ENCODE data around the gene RTP3. TPM values are rescaled to one million over a fixed set of nuclear protein-coding genes. Genes with fewer than 3 reads are reported as not detected.
"Not testable (repeated sequence)": the region's sequence is repeated elsewhere in the genome, so short reads cannot be mapped to it uniquely, and the experiment has no call there.

RTP3 gene
- total RNA-seq, 2 donors from 2014 or later, result not detected

DNA sequence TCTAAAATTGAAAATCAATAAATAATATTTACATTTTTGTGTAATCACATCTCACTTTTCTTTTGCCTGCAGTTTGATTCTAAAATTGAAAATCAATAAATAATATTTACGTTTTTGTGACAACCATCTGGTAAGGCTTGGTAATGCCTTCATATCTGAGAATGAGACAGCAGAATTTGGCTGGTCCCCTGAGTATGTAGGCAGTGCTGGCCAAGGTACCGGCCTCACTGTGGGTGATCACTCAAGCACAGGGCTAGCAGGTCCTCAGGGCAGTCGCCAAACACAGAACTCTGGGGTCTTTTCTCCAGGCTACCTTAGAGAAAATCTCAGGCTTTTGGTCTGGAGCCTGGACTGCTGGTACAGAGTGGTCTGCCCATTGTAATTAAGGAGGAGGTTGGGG, 26.2 kb downstream of the RTP3 start:
- ATAC-seq, result no peak
- DNase-seq, result no peak
- H3K4me1 Mint-ChIP-seq, result peaks cover 2% of the 10 kb centered on the region
- no peak overlapping the region for H3K4me3 Mint-ChIP-seq
- H3K36me3 Mint-ChIP-seq (ENCODE audit: low read depth), result no peaks in the 10 kb centered on the region
- H3K27me3 Mint-ChIP-seq, result no peaks in the 10 kb centered on the region
- H3K9me3 ChIP-seq (ENCODE audit: control insufficient read depth, low read length, poor library complexity, severe bottlenecking), result no peaks in the 10 kb centered on the region
- H3K27ac Mint-ChIP-seq, result no peak overlapping the region

DNA sequence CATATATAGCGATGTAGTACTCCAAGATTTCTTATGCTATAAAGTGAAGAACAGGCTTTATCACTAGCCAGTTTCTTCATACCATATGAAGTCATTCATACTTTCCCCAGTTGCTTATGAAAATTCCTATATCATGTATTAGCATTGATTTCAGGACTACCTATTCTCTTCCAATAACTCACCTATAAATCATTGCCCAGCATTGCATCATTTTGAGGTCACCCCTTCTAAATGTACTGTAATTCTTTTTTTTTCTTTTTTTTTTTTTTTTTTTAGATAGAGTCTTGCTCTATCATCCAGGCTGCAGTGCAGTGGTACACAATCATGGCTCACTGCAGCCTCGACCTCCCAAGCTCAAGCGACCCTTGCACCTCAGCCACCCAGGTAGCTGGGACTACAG, 27.1 kb downstream of the RTP3 start:
- Mint-ChIP-seq H3K4me1 (peaks cover 2% of the 10 kb centered on the region), H3K27ac (no peak overlapping the region), H3K4me3 (no peak overlapping the region), H3K36me3 (ENCODE audit: low read depth) (no peaks in the 10 kb centered on the region), H3K27me3 (no peaks in the 10 kb centered on the region)
- DNase-seq (no peak), ATAC-seq (no peak)
- no peaks in the 10 kb centered on the region for H3K9me3 ChIP-seq (ENCODE audit: control insufficient read depth, low read length, poor library complexity, severe bottlenecking)

DNA sequence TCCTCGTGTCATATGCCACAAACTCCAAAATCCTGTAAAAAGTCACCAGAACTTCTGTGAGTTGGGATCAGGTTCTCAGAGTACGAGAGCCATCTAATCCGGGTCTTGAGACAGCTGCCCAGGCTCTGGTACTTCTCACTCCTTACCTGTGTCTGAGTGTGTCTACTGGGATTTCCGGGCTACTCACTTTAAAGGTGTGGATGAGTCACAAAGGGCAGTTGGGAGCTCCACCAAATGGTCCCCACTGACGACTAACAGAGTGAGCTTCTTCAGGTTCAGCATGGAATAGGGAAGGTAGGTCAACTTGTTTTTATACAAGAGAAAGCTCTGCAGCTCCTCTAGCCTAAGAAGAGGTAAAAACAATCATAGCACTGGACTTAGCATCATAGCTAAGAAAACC, 29.5 kb downstream of the RTP3 start:
- no peaks in the 10 kb centered on the region for H3K9me3 ChIP-seq (ENCODE audit: control insufficient read depth, low read length, poor library complexity, severe bottlenecking)
- ATAC-seq (no peak), DNase-seq (no peak)
- Mint-ChIP-seq H3K27ac (no peak overlapping the region), H3K4me1 (peaks cover 2% of the 10 kb centered on the region), H3K27me3 (no peaks in the 10 kb centered on the region), H3K36me3 (ENCODE audit: low read depth) (no peaks in the 10 kb centered on the region), H3K4me3 (no peak overlapping the region)

DNA sequence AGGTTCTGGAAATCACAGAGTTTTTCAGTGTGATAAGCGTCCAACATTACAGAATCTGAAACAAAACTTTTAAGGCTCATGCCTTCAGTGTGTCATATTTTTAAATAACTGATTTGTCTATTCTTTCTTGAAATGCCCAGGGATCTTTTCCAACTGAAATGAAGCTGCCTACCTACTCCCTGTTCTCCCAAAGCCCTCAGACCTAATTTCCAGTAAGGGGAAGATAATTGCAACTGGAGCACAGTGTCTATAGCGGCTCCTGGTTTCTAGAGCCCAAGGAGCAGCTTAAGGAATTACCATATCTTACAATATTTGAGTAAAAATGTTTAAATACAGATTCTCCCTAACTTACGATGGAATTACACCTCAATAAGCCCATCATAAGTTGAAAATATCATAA, 35.3 kb downstream of the RTP3 start:
- ATAC-seq (no peak), DNase-seq (no peak)
- H3K36me3 Mint-ChIP-seq (ENCODE audit: low read depth), result no peaks in the 10 kb centered on the region
- H3K4me3 Mint-ChIP-seq, result no peak overlapping the region
- H3K27ac Mint-ChIP-seq, result no peak overlapping the region
- H3K27me3 Mint-ChIP-seq, result no peaks in the 10 kb centered on the region
- peaks cover 9% of the 10 kb centered on the region for H3K4me1 Mint-ChIP-seq
- H3K9me3 ChIP-seq (ENCODE audit: control insufficient read depth, low read length, poor library complexity, severe bottlenecking), result no peaks in the 10 kb centered on the region

DNA sequence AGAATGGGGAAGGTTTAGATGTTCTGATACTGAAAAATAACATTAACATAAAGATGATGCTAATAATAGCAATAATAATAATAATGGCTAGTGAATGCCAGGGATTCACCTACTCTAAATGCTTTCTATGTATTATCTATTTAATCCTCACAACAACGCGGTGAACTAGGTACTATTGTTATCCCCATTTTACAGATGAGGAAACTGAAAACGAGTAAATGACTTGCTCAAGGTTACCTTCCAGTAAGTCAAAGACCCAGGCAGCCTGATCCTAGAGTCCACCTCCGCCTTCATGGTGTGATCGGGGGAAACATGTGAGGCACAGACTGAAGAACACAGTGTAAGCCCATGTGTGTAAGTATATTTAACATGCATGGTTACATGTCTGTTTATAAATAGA, 38.0 kb downstream of the RTP3 start:
- H3K27me3 Mint-ChIP-seq, result no peaks in the 10 kb centered on the region
- peaks cover 20% of the 10 kb centered on the region for H3K4me1 Mint-ChIP-seq
- peak overlapping the region; percentile 97 for H3K27ac Mint-ChIP-seq
- no peak overlapping the region for H3K4me3 Mint-ChIP-seq
- H3K9me3 ChIP-seq (ENCODE audit: control insufficient read depth, low read length, poor library complexity, severe bottlenecking), result no peaks in the 10 kb centered on the region
- no peaks in the 10 kb centered on the region for H3K36me3 Mint-ChIP-seq (ENCODE audit: low read depth)
- ATAC-seq (no peak), DNase-seq (no peak)

DNA sequence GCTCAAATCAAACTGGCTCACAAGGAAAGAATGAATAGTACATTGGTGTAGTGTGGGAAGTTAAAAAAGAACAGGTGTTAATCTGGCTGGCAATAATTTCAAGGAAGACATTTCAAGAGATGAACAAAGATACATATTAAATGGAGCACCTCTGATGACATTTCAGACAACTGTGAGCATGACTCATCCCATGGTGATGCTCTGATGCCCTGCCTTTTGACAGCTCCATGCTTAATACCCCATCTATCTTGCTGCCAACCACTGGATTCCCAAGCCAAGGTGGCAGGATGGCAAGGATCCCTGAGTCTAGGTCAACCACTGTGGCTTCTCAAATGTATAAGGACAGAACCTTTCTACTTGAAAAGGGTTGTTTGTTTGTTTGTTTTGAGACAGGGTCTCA, 39.0 kb downstream of the RTP3 start:
- H3K4me3 Mint-ChIP-seq, result no peak overlapping the region
- no peaks in the 10 kb centered on the region for H3K9me3 ChIP-seq (ENCODE audit: control insufficient read depth, low read length, poor library complexity, severe bottlenecking)
- peaks cover 22% of the 10 kb centered on the region for H3K4me1 Mint-ChIP-seq
- no peak for DNase-seq
- no peak for ATAC-seq
- H3K27me3 Mint-ChIP-seq, result no peaks in the 10 kb centered on the region
- H3K36me3 Mint-ChIP-seq (ENCODE audit: low read depth), result no peaks in the 10 kb centered on the region
- H3K27ac Mint-ChIP-seq, result peak overlapping the region; percentile 97

DNA sequence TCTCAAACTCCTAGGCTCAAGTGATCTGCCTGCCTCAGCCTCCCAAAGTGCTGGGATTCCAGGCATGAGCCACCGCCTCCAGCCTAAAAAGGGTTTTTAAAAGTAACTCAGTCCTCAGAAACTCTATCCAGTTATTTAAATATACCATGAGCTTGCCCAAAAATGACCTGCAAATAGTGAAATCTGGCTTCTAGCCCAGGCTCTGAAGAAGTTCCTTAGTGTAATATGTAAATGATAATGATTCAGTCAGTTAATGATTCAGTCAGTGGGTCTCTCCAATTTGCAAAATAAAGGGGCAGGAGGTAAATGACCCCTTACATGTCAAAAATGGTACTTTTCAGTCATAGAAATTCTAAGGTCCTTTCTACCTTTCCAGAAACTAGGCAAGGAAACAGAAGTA, 39.5 kb downstream of the RTP3 start:
- H3K27ac Mint-ChIP-seq, result peak overlapping the region; percentile 97
- H3K4me3 Mint-ChIP-seq, result no peak overlapping the region
- ATAC-seq (no peak), DNase-seq (no peak)
- no peaks in the 10 kb centered on the region for H3K27me3 Mint-ChIP-seq
- no peaks in the 10 kb centered on the region for H3K36me3 Mint-ChIP-seq (ENCODE audit: low read depth)
- H3K4me1 Mint-ChIP-seq, result peaks cover 24% of the 10 kb centered on the region
- no peaks in the 10 kb centered on the region for H3K9me3 ChIP-seq (ENCODE audit: control insufficient read depth, low read length, poor library complexity, severe bottlenecking)

DNA sequence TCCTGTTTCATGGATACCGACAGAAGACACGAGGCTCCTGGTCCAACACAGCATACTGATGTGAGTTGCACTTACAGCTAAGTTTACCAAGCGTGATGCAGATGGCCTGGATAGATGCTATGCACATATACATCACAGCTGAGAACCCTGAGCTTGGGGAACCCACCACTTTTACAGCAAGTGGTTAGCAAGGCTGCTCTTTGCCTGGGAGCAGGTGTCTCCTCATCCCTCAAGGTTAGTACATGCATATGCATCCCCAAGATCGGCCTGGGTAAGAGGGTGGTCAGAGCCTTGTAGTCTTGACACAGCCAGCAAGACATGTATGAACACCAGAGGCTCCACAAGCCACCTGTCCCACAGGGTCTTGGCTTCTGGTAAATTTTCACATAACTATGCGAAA, 40.0 kb downstream of the RTP3 start:
- no peak for DNase-seq
- H3K9me3 ChIP-seq (ENCODE audit: control insufficient read depth, low read length, poor library complexity, severe bottlenecking), result no peaks in the 10 kb centered on the region
- no peak overlapping the region for H3K4me3 Mint-ChIP-seq
- peaks cover 21% of the 10 kb centered on the region for H3K4me1 Mint-ChIP-seq
- H3K27me3 Mint-ChIP-seq, result no peaks in the 10 kb centered on the region
- no peaks in the 10 kb centered on the region for H3K36me3 Mint-ChIP-seq (ENCODE audit: low read depth)
- no peak for ATAC-seq
- H3K27ac Mint-ChIP-seq, result peak overlapping the region; percentile 97

DNA sequence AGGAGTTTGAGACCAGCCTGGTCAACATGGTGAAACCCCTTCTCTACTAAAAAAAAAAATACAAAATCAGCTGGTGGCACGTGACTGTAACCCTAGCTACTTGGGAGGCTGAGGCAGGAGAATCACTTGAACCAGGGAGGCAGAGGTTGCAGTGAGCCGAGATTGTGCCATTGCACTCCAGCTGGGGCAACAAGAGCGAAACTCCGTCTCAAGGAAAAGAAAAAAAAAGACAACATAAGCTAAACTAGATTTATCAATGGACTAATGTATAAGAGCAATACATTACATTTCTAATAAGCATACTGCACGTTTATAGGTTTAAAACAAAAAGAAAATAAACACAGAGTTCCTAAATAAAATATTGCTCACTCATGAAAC, 40.6 kb downstream of the RTP3 start:
- not testable (repeated sequence) for DNase-seq; H3K27me3 Mint-ChIP-seq; H3K36me3 Mint-ChIP-seq (ENCODE audit: low read depth); H3K9me3 ChIP-seq (ENCODE audit: control insufficient read depth, low read length, poor library complexity, severe bottlenecking)
- peak; percentile 1 for ATAC-seq
- Mint-ChIP-seq H3K4me1 (peaks cover 21% of the 10 kb centered on the region), H3K27ac (peak overlapping the region; percentile 97), H3K4me3 (peak overlapping the region; percentile 91)

DNA sequence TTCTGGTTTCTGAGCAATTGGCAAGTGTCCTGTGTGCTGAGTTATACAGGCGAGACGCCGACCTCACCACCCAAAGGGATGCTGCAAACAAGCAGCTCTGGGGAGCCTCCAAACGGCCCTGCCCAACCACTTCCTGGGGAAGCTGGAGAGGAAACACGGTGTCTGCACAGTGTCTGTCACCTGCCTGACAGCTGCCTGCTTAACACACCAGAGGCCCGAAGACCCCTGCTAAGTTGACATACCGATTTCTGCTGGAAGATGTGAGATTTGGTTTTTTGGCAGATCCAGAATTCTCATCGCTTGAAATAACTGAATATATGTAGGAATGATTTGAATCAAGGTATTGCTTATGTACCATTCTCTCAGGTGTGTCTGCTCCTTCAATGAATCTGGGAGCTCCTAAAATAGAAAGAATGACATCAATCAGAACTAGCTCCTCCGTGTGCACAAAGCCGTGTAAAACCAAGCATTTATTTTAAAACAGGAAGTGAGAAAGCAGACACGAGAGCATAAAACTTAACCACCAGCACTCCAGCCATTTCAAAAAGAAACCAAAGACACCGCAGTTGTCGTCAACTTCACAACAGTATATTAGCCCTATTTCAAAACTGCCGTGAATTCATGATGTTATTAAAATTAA, 41.1 kb downstream of the RTP3 start:
- Mint-ChIP-seq H3K4me1 (peaks cover 21% of the 10 kb centered on the region), H3K27ac (peak overlapping the region; percentile 97), H3K4me3 (peak overlapping the region; percentile 91), H3K36me3 (ENCODE audit: low read depth) (no peaks in the 10 kb centered on the region), H3K27me3 (no peaks in the 10 kb centered on the region)
- ATAC-seq (peak; percentile 94), DNase-seq (peak; percentile 53 to 77 (median 74))
- H3K9me3 ChIP-seq (ENCODE audit: control insufficient read depth, low read length, poor library complexity, severe bottlenecking), result no peaks in the 10 kb centered on the region

DNA sequence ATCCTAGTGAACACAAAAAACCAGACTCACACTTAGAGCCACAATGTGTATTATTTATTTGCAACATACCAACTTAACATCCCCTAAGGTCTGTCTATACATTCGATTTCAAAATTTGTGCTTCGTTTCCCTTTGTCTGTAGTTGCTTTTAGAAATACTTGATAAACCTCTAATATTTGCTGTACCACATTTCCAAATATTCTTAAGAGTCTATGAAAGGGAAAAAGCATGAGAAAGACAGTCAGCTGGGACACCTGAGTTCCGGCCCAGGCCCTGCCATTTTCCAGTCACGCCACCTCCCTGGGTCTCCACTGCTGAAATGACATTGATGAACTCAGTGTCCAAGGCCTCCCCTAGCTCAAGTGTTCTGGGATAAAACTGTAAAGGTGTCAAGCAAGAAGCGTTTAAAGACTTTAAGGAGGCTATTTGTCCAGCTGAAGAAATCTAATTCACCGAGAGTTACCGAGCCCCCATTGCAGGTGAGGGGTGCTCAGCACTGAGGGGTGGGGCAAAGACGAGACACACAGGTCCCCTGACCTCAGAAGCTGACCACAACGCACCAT, 41.7 kb downstream of the RTP3 start:
- H3K9me3 ChIP-seq (ENCODE audit: control insufficient read depth, low read length, poor library complexity, severe bottlenecking), result no peaks in the 10 kb centered on the region
- DNase-seq (no peak), ATAC-seq (no peak)
- Mint-ChIP-seq H3K27me3 (no peaks in the 10 kb centered on the region), H3K27ac (peak overlapping the region; percentile 97), H3K4me3 (peak overlapping the region; percentile 91), H3K36me3 (ENCODE audit: low read depth) (no peaks in the 10 kb centered on the region), H3K4me1 (peaks cover 21% of the 10 kb centered on the region)

DNA sequence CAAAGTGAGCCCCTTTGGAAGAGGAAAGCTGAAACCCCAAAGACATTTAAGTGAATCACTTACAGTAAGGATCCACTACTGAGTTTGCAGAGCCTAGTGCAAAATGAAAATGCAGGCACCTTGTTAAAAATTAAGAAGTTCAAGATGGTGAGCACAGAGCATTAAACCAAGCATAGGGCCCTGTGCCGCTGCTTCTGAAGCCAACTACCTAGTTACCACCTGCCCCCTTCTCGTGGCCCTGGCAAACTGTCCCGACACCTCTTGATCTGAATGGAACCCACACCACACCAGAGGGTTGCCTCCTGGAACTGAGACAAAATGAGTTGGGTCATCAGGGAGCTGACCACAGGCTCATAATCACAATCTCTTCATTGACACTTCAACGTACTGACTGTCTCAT, 42.8 kb downstream of the RTP3 start:
- no peak overlapping the region for H3K4me3 Mint-ChIP-seq
- H3K27me3 Mint-ChIP-seq, result no peaks in the 10 kb centered on the region
- no peaks in the 10 kb centered on the region for H3K36me3 Mint-ChIP-seq (ENCODE audit: low read depth)
- DNase-seq, result no peak
- H3K4me1 Mint-ChIP-seq, result peaks cover 22% of the 10 kb centered on the region
- H3K27ac Mint-ChIP-seq, result peak overlapping the region; percentile 97
- H3K9me3 ChIP-seq (ENCODE audit: control insufficient read depth, low read length, poor library complexity, severe bottlenecking), result no peaks in the 10 kb centered on the region
- no peak for ATAC-seq

DNA sequence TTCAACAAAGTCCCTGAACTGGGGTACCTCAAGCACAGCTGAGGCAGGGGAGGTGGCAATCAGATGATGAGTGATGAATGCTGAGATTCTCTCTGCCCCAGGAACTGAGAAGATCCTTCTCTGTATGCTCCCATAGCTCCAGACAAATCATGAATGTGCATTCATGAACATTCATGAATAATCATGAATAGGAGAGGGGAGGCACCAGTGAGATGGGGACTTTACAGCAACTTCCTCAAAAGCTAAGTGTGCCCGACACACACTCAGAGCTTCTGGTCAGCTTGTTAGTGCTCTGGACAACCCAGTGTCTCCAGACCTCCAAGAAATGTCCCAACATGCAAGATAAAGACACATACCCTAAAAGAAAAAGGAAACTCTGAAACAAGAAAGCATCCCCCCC, 44.1 kb downstream of the RTP3 start:
- peak overlapping the region; percentile 97 for H3K27ac Mint-ChIP-seq
- no peak for ATAC-seq

DNA sequence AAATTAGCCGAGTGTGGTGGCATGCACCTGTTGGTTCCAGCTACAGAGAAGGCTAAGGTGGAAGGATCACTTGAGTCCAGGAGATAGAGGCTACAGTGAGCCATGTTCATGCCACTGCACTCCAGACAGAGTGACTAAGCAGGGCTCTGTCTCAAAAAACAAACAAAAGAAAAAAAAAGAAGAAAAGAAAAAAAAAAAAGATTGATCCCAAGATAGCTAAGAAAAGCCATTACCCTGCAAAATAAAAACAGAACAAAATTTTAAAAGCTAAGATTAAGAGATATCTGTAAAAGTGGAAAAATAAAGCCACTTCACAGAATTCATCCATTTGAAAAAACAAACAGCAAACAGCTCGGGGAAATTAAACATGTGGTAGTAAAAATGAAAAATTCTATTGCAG, 44.6 kb downstream of the RTP3 start:
- ATAC-seq (no peak), DNase-seq (no peak)
- Mint-ChIP-seq H3K4me1 (peaks cover 24% of the 10 kb centered on the region), H3K27me3 (no peaks in the 10 kb centered on the region), H3K4me3 (no peak overlapping the region), H3K36me3 (ENCODE audit: low read depth) (no peaks in the 10 kb centered on the region), H3K27ac (peak overlapping the region; percentile 97)
- H3K9me3 ChIP-seq (ENCODE audit: control insufficient read depth, low read length, poor library complexity, severe bottlenecking), result no peaks in the 10 kb centered on the region

More for the DNA sequence above, 44.1 kb downstream of the RTP3 start:
- Mint-ChIP-seq H3K27me3 (no peaks in the 10 kb centered on the region), H3K4me1 (peaks cover 24% of the 10 kb centered on the region), H3K4me3 (no peak overlapping the region), H3K36me3 (ENCODE audit: low read depth) (no peaks in the 10 kb centered on the region)
- no peak for DNase-seq
- no peaks in the 10 kb centered on the region for H3K9me3 ChIP-seq (ENCODE audit: control insufficient read depth, low read length, poor library complexity, severe bottlenecking)

Measured in T-helper 17 cell (primary cell).